DND-41 (cell line): ENCODE results near the gene PTGES3L.

ENCODE experiments used
- ATAC-seq: fragments of 200-7000 bp; cut with Tn5 transposase; 3 replicates; pipeline ENCODE4 v1.9.1; 2021; ENCODE audit warnings: low read depth; ENCODE audit not compliant: insufficient read depth
- DNase-seq: peaks from one replicate; pipeline ENCODE4 v3.0.0-alpha.2; 2020
- H2AFZ ChIP-seq: 2 replicates; pipeline ENCODE4 v1.6.0; 2012; ENCODE audit warnings: low read depth, low read length
- H3K27ac ChIP-seq: 2 replicates; pipeline ENCODE4 v1.5.1; 2012; ENCODE audit warnings: low read length, inconsistent platforms
- H3K27me3 ChIP-seq: fragments of 200-600 bp; sonication (generic); 2 replicates; pipeline ENCODE4 v1.6.0; 2012; ENCODE audit warnings: low read length, mild to moderate bottlenecking, inconsistent platforms; ENCODE audit not compliant: insufficient read depth, poor library complexity
- H3K36me3 ChIP-seq: 2 replicates; pipeline ENCODE4 v1.5.1; 2012; ENCODE audit warnings: low read length, inconsistent platforms; ENCODE audit not compliant: insufficient read depth
- H3K4me1 ChIP-seq: 2 replicates; pipeline ENCODE4 v1.5.1; 2012; ENCODE audit warnings: mild to moderate bottlenecking, low read length; ENCODE audit not compliant: insufficient read depth
- H3K4me2 ChIP-seq: 2 replicates; pipeline ENCODE4 v1.6.0; 2012; ENCODE audit warnings: mild to moderate bottlenecking, moderate library complexity, low read length, inconsistent platforms; ENCODE audit not compliant: insufficient read depth
- H3K4me3 ChIP-seq, 2 experiments: fragments of 200-600 bp in 1 of 2; shearing (Covaris generic) in 1 of 2; 2 replicates each; pipeline ENCODE4 v1.5.1; 2012 to 2016; ENCODE audit warnings: inconsistent platforms in 2 of 2, low read length in 2 of 2, mild to moderate bottlenecking in 2 of 2, low read depth in 1 of 2, moderate library complexity in 1 of 2
- H3K79me2 ChIP-seq: 2 replicates; pipeline ENCODE4 v1.6.0; 2012; ENCODE audit warnings: low read length, inconsistent platforms; ENCODE audit not compliant: insufficient read depth
- H3K9ac ChIP-seq: 2 replicates; pipeline ENCODE4 v1.6.0; 2012; ENCODE audit warnings: low read depth, mild to moderate bottlenecking, inconsistent platforms, low read length, moderate library complexity
- H3K9me3 ChIP-seq: 2 replicates; pipeline ENCODE4 v1.5.1; 2012; ENCODE audit warnings: low read length, moderate library complexity, mild to moderate bottlenecking, inconsistent platforms; ENCODE audit not compliant: insufficient read depth, severe bottlenecking
- H4K20me1 ChIP-seq: 2 replicates; pipeline ENCODE4 v1.6.0; 2012; ENCODE audit warnings: low read length; ENCODE audit not compliant: insufficient read depth
- CTCF ChIP-seq: IDR thresholded peaks from 2 replicates; pipeline ENCODE4 v1.5.1; 2012; ENCODE audit warnings: borderline replicate concordance, low read length, moderate library complexity, mild to moderate bottlenecking; ENCODE audit not compliant: poor library complexity, severe bottlenecking; ENCODE audit errors: extremely low read depth
- EZH2 ChIP-seq: IDR thresholded peaks from 3 replicates; pipeline ENCODE4 v1.6.1; 2012; ENCODE audit warnings: borderline replicate concordance, low read depth, mild to moderate bottlenecking, moderate library complexity, low read length, inconsistent platforms; ENCODE audit not compliant: severe bottlenecking

PTGES3L gene

DNA sequence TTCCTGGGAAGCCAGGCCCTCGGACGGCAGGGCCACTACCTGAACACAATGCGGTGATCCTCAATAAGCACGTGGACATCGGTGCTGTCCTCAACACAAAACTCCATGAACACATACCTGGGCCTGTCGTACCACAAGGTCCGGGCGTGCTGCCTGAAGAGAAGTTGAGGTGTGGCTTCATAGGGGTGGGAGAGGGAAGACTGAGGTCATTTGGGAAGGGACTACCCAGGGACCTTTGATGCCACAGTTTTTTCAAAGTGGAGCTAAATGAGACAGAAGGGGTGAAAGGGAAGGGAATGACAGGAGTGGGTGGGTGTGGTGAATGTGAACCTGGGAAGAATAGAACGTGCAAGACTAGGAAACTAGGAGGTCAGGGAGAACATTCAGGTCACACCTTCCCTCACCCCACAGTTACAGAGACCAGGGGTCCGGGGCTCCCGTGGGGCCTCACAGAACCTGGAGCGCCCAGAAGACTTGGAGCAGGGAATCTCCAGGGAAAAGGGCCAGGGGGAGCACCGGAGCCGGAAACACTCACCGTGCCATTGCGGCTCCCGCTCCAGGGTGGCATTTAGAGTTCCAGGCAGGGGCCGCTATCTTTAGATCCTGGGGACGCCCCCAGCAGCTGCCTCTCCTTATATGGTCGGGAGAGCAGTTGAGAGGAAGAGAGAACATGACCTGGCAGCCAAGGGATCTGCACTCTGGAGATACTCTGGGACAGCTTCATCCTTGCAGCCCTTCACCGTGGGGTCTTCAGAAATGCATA lies at the start of gene PTGES3L:
Gene PTGES3L, minus strand, starts transcription at position 570 of the 763 bp plus-strand sequence. Its CDS starts 27 bp downstream, at position 543.
- Histone ChIP-seq H3K4me3 (peak within 1 kb of the TSS; percentile 59 to 81), H3K9ac (peak within 1 kb of the TSS; percentile 78), H3K4me1 (peaks cover 24% of the 10 kb centered on the region), H3K4me2 (peak within 1 kb of the TSS; percentile 99), H3K79me2 (peaks cover 36% of the 10 kb centered on the region), H4K20me1 (peaks cover 6% of the 10 kb centered on the region), H2AFZ (peak within 1 kb of the TSS; percentile 89), H3K27me3 (no peaks in the 10 kb centered on the region), H3K36me3 (peaks cover 20% of the 10 kb centered on the region), H3K27ac (peak within 1 kb of the TSS; percentile 63), H3K9me3 (peaks cover 10% of the 10 kb centered on the region)
- TF ChIP-seq EZH2 (no peak), CTCF (no peak)
- ATAC-seq (peak; percentile 56), DNase-seq (peak; percentile 56)

DNA sequence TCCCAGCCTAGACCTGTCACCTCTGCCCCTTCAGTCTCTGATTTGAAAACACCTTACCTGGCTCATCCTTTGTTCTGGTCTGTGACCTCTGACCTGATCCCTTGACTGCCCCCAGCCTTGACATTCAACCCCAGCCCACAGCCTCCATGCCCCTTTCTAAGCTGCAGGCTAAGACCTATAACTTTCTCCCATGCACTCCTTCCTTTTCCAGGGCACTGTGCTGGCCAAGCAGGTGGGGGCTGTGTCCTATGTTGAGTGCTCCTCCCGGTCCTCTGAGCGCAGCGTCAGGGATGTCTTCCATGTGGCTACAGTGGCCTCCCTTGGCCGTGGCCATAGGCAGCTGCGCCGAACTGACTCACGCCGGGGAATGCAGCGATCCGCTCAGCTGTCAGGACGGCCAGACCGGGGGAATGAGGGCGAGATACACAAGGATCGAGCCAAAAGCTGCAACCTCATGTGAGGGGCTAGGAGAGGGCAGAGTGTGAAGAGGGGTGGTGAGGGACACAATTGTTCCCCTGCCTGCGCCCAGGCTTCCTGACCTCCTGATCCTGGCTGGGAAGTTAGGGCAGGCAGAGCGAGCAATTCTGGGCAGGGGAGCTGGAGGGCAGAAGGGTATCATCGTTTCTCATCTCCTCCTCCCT lies 48.5 kb upstream of the PTGES3L start:
- no peaks in the 10 kb centered on the region for H3K79me2 ChIP-seq
- H3K4me2 ChIP-seq: no peak overlapping the region
- H3K27ac ChIP-seq: no peak overlapping the region
- peaks cover 12% of the 10 kb centered on the region for H3K4me1 ChIP-seq
- no peak overlapping the region for H3K4me3 ChIP-seq
- no peaks in the 10 kb centered on the region for H3K27me3 ChIP-seq
- ATAC-seq (no peak), DNase-seq (no peak)
- no peaks in the 10 kb centered on the region for H4K20me1 ChIP-seq
- no peak overlapping the region for H3K9ac ChIP-seq
- no peak overlapping the region for H2AFZ ChIP-seq
- H3K9me3 ChIP-seq: no peaks in the 10 kb centered on the region
- no peaks in the 10 kb centered on the region for H3K36me3 ChIP-seq
- no peak for TF ChIP-seq EZH2
- TF ChIP-seq CTCF: no peak

DNA sequence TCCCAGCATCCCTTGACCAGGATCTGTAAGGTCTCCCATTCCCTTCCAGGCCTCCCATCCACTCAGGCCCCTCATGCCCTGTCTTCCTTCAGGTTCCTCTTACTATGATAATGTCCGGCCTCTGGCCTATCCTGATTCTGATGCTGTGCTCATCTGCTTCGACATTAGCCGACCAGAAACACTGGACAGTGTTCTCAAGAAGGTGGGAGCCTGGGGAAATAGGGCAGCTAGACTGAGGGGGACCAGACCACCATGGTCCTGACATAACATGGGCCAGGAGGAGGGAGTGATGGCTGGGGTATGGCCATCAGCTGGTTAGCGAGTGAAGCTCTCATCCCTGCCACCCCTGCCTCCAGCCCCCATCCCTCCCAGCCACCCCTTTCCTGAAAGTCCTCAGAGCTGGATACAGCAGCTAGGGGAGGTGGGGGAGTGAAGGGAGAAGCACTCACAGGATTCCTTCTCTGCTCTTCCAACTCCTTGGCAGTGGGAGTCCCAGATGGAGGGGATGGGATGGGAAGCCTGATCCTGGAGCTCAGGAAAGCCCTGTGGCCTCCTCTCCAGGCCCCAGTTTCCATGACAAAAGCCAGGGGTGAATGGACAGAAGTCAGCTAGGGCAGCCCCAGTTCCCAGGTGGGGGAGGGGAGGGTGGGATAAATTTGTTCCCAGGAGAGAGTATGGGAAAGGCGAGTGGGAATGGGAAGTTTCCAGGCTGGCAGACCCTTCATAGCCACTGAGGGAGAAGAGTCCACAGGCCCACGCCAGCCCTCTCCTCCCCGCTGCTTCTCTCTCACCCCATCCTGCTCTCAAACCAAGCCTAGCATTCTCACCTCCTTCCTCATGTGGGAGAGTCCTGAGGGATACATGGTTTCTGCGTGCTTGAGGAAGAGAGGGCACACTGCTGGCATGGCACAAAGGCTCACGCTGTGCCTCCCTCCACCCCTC lies 47.5 kb upstream of the PTGES3L start:
- H3K4me2 ChIP-seq: no peak overlapping the region
- no peak overlapping the region for H2AFZ ChIP-seq
- H3K27me3 ChIP-seq: no peaks in the 10 kb centered on the region
- H3K36me3 ChIP-seq: no peaks in the 10 kb centered on the region
- H3K4me3 ChIP-seq: no peak overlapping the region
- H3K79me2 ChIP-seq: no peaks in the 10 kb centered on the region
- no peak for ATAC-seq
- H3K4me1 ChIP-seq: peaks cover 18% of the 10 kb centered on the region
- no peak overlapping the region for H3K27ac ChIP-seq
- no peak for DNase-seq
- TF ChIP-seq EZH2 (no peak), CTCF (no peak)
- no peak overlapping the region for H3K9ac ChIP-seq
- no peaks in the 10 kb centered on the region for H3K9me3 ChIP-seq
- no peaks in the 10 kb centered on the region for H4K20me1 ChIP-seq
